OCI-LY7 (cell line): Measurements from ENCODE around the gene NOM1.

Experiments used
- EZH2phosphoT487 ChIP-seq: fragments of 200-600 bp; sonication (generic); IDR thresholded peaks from 2 replicates; pipeline ENCODE4 v1.6.1; 2018; ENCODE audit warnings: low read depth, borderline replicate concordance, mild to moderate bottlenecking, mixed run types, antibody characterized with exemption, low read length, moderate library complexity, mixed read lengths
- TF ChIP-seq, protein P1 (sequence below): fragments of 200-600 bp; sonication (generic); conservative IDR thresholded peaks from 2 replicates; pipeline ENCODE4 v1.5.1; 2014; ENCODE audit warnings: mild to moderate bottlenecking, antibody characterized with exemption, low read length, moderate library complexity, mixed read lengths

DNA sequence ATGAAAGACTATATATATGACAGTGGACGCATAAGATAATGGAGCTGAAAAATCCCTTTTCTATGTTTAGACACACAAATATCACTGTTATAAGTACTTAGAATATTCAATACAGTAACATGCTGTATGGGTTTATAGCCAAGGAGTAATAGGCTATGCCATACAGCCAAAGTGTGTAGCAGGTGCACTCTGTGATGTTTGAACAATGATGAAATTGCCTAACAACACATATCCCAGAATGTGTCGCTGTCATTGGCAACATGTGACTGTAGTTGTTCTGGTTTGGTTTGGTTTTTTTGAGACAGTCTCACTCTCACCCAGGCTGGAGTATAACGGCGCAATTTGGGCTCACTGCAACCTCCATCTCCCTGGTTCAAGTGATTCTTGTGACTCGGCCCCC lies 26.1 kb downstream of the NOM1 start:
- TF ChIP-seq, protein P1, sequence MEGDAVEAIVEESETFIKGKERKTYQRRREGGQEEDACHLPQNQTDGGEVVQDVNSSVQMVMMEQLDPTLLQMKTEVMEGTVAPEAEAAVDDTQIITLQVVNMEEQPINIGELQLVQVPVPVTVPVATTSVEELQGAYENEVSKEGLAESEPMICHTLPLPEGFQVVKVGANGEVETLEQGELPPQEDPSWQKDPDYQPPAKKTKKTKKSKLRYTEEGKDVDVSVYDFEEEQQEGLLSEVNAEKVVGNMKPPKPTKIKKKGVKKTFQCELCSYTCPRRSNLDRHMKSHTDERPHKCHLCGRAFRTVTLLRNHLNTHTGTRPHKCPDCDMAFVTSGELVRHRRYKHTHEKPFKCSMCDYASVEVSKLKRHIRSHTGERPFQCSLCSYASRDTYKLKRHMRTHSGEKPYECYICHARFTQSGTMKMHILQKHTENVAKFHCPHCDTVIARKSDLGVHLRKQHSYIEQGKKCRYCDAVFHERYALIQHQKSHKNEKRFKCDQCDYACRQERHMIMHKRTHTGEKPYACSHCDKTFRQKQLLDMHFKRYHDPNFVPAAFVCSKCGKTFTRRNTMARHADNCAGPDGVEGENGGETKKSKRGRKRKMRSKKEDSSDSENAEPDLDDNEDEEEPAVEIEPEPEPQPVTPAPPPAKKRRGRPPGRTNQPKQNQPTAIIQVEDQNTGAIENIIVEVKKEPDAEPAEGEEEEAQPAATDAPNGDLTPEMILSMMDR, result no peak
- no peak for TF ChIP-seq EZH2phosphoT487
